ENCODE measurements around the gene OBP2B. TPM values are rescaled to one million over a fixed set of nuclear protein-coding genes. Genes with fewer than 3 reads are reported as not detected.

OBP2B gene
- polyA plus RNA-seq, 1 donor: not detected

GRCh38 chr9:133167096-133167730 lies 41.8 kb downstream of the OBP2B start:
- Histone ChIP-seq H3K27me3 (ENCODE audit: control insufficient read depth, insufficient read depth, low read length) (peaks cover 9% of the 10 kb centered on the region), H3K27ac (ENCODE audit: low read length) (no peak overlapping the region), H3K4me3 (ENCODE audit: low read length) (no peak overlapping the region), H3K4me1 (ENCODE audit: control insufficient read depth, insufficient read depth, low read length) (peaks cover 28% of the 10 kb centered on the region), H3K36me3 (ENCODE audit: control insufficient read depth, insufficient read depth, low read length) (no peaks in the 10 kb centered on the region), H3K9me3 (ENCODE audit: control insufficient read depth, low read depth, low read length) (no peaks in the 10 kb centered on the region)
- DNase-seq: peak in 1 of 2 donors; percentile 59
- WGBS (ENCODE audit: insufficient coverage, low lambda C conversion rate): no CpG with 5 or more reads among the region's 3 CpGs

- Histone ChIP-seq H3K27ac (ENCODE audit: low read length) (no peak overlapping the region), H3K4me1 (ENCODE audit: control insufficient read depth, insufficient read depth, low read length) (peaks cover 33% of the 10 kb centered on the region), H3K9me3 (ENCODE audit: control insufficient read depth, low read depth, low read length) (no peaks in the 10 kb centered on the region), H3K4me3 (ENCODE audit: low read length) (no peak overlapping the region), H3K36me3 (ENCODE audit: control insufficient read depth, insufficient read depth, low read length) (no peaks in the 10 kb centered on the region), H3K27me3 (ENCODE audit: control insufficient read depth, insufficient read depth, low read length) (peaks cover 9% of the 10 kb centered on the region)
- DNase-seq: no peak
- WGBS (ENCODE audit: insufficient coverage, low lambda C conversion rate): no CpG with 5 or more reads among the region's 17 CpGs
These were observed 42.7 kb downstream of the OBP2B start for GRCh38 chr9:133166392-133166791.

- peaks cover 9% of the 10 kb centered on the region for H3K27me3 ChIP-seq (ENCODE audit: control insufficient read depth, insufficient read depth, low read length)
- no peak for DNase-seq
- no CpG with 5 or more reads among the region's 2 CpGs for WGBS (ENCODE audit: insufficient coverage, low lambda C conversion rate)
- no peaks in the 10 kb centered on the region for H3K9me3 ChIP-seq (ENCODE audit: control insufficient read depth, low read depth, low read length)
- peaks cover 39% of the 10 kb centered on the region for H3K4me1 ChIP-seq (ENCODE audit: control insufficient read depth, insufficient read depth, low read length)
- no peak overlapping the region for H3K4me3 ChIP-seq (ENCODE audit: low read length)
- H3K27ac ChIP-seq (ENCODE audit: low read length): no peak overlapping the region
- H3K36me3 ChIP-seq (ENCODE audit: control insufficient read depth, insufficient read depth, low read length): no peaks in the 10 kb centered on the region
These were observed 43.7 kb downstream of the OBP2B start for GRCh38 chr9:133165452-133165730.

GRCh38 chr9:133164191-133164590 lies 44.9 kb downstream of the OBP2B start:
- H3K27ac ChIP-seq (ENCODE audit: low read length): no peak overlapping the region
- DNase-seq: no peak
- peak overlapping the region; percentile 58 for H3K4me3 ChIP-seq (ENCODE audit: low read length)

GRCh38 chr9:133163504-133164172 lies 45.4 kb downstream of the OBP2B start, which contains the start of gene GBGT1:
Gene GBGT1 (minus strand): TSS chr9:133163914. CDS start chr9:133162412, 1,502 bp downstream.
- H3K4me3 ChIP-seq (ENCODE audit: low read length): peak within 1 kb of the TSS; percentile 58
- no peaks in the 10 kb centered on the region for H3K36me3 ChIP-seq (ENCODE audit: control insufficient read depth, insufficient read depth, low read length)
- DNase-seq: peak in 1 of 2 donors; percentile 62
- H3K4me1 ChIP-seq (ENCODE audit: control insufficient read depth, insufficient read depth, low read length): peaks cover 39% of the 10 kb centered on the region
- H3K27ac ChIP-seq (ENCODE audit: low read length): no peak within 1 kb of the TSS
- H3K9me3 ChIP-seq (ENCODE audit: control insufficient read depth, low read depth, low read length): no peaks in the 10 kb centered on the region
- H3K27me3 ChIP-seq (ENCODE audit: control insufficient read depth, insufficient read depth, low read length): peaks cover 9% of the 10 kb centered on the region
- WGBS (ENCODE audit: insufficient coverage, low lambda C conversion rate): no CpG with 5 or more reads among the region's 56 CpGs

More at GRCh38 chr9:133164191-133164590, 44.9 kb downstream of the OBP2B start:
- peaks cover 9% of the 10 kb centered on the region for H3K27me3 ChIP-seq (ENCODE audit: control insufficient read depth, insufficient read depth, low read length)
- peaks cover 39% of the 10 kb centered on the region for H3K4me1 ChIP-seq (ENCODE audit: control insufficient read depth, insufficient read depth, low read length)
- H3K36me3 ChIP-seq (ENCODE audit: control insufficient read depth, insufficient read depth, low read length): no peaks in the 10 kb centered on the region
- no peaks in the 10 kb centered on the region for H3K9me3 ChIP-seq (ENCODE audit: control insufficient read depth, low read depth, low read length)
- WGBS (ENCODE audit: insufficient coverage, low lambda C conversion rate): no CpG with 5 or more reads among the region's 13 CpGs

- peaks cover 38% of the 10 kb centered on the region for H3K4me1 ChIP-seq (ENCODE audit: control insufficient read depth, insufficient read depth, low read length)
- no peak overlapping the region for H3K27ac ChIP-seq (ENCODE audit: low read length)
- no peaks in the 10 kb centered on the region for H3K9me3 ChIP-seq (ENCODE audit: control insufficient read depth, low read depth, low read length)
- peaks cover 9% of the 10 kb centered on the region for H3K27me3 ChIP-seq (ENCODE audit: control insufficient read depth, insufficient read depth, low read length)
- WGBS (ENCODE audit: insufficient coverage, low lambda C conversion rate): no CpG with 5 or more reads among the region's 54 CpGs
- no peaks in the 10 kb centered on the region for H3K36me3 ChIP-seq (ENCODE audit: control insufficient read depth, insufficient read depth, low read length)
- no peak for DNase-seq
- peak overlapping the region; percentile 58 for H3K4me3 ChIP-seq (ENCODE audit: low read length)
These were observed 46.1 kb downstream of the OBP2B start for GRCh38 chr9:133162861-133163503.

GRCh38 chr9:133161547-133161950 lies 47.5 kb downstream of the OBP2B start:
- no peak for DNase-seq
- Histone ChIP-seq H3K9me3 (ENCODE audit: control insufficient read depth, low read depth, low read length) (no peaks in the 10 kb centered on the region), H3K27ac (ENCODE audit: low read length) (no peak overlapping the region), H3K4me3 (ENCODE audit: low read length) (no peak overlapping the region), H3K27me3 (ENCODE audit: control insufficient read depth, insufficient read depth, low read length) (peaks cover 9% of the 10 kb centered on the region), H3K4me1 (ENCODE audit: control insufficient read depth, insufficient read depth, low read length) (peaks cover 25% of the 10 kb centered on the region), H3K36me3 (ENCODE audit: control insufficient read depth, insufficient read depth, low read length) (no peaks in the 10 kb centered on the region)
- no CpG with 5 or more reads among the region's 4 CpGs for WGBS (ENCODE audit: insufficient coverage, low lambda C conversion rate)

- no peaks in the 10 kb centered on the region for H3K9me3 ChIP-seq (ENCODE audit: control insufficient read depth, low read depth, low read length)
- DNase-seq: peak; percentile 86 to 92
- H3K27me3 ChIP-seq (ENCODE audit: control insufficient read depth, insufficient read depth, low read length): peaks cover 9% of the 10 kb centered on the region
- no CpG with 5 or more reads among the region's 9 CpGs for WGBS (ENCODE audit: insufficient coverage, low lambda C conversion rate)
- H3K27ac ChIP-seq (ENCODE audit: low read length): peak overlapping the region; percentile 48
- H3K4me3 ChIP-seq (ENCODE audit: low read length): no peak overlapping the region
- no peaks in the 10 kb centered on the region for H3K36me3 ChIP-seq (ENCODE audit: control insufficient read depth, insufficient read depth, low read length)
- H3K4me1 ChIP-seq (ENCODE audit: control insufficient read depth, insufficient read depth, low read length): peaks cover 25% of the 10 kb centered on the region
These were observed 48.1 kb downstream of the OBP2B start for GRCh38 chr9:133160742-133161546.

- Histone ChIP-seq H3K4me1 (ENCODE audit: control insufficient read depth, insufficient read depth, low read length) (peaks cover 19% of the 10 kb centered on the region), H3K9me3 (ENCODE audit: control insufficient read depth, low read depth, low read length) (no peaks in the 10 kb centered on the region), H3K27me3 (ENCODE audit: control insufficient read depth, insufficient read depth, low read length) (peaks cover 9% of the 10 kb centered on the region), H3K27ac (ENCODE audit: low read length) (no peak overlapping the region), H3K4me3 (ENCODE audit: low read length) (no peak overlapping the region), H3K36me3 (ENCODE audit: control insufficient read depth, insufficient read depth, low read length) (peaks cover under 1% of the 10 kb centered on the region)
- no peak for DNase-seq
- no CpG with 5 or more reads among the region's 3 CpGs for whole genome bisulfite sequencing (ENCODE audit: insufficient coverage, low lambda C conversion rate)
These were observed 50.4 kb downstream of the OBP2B start for GRCh38 chr9:133158695-133159094.
